Pancreas (tissue), 10 donors: Measurements from ENCODE around the gene MAP7D2. TPM values are rescaled to one million over a fixed set of nuclear protein-coding genes. Genes with fewer than 3 reads are reported as not detected.

ENCODE experiments used
- ATAC-seq, 4 donors: fragments of 200-7000 bp; cut with Tn5 transposase; one replicate each; pipeline versions ENCODE4 v1.8.0 to v1.9.1; 2020; ENCODE audit warnings: mild to moderate bottlenecking in 4 of 4, moderate library complexity in 4 of 4
- DNase-seq, 6 donors: peaks; one replicate each; pipeline ENCODE4 v3.0.0-alpha.2; 2020
- FAIRE-seq: peaks from 2 replicates; lab custom pipeline; 2012; peaks lifted over from hg19 to GRCh38; lab: Jason Lieb, UNC
- H3K27ac ChIP-seq, 4 donors: fragments of 200-600 bp; sonication (generic); 1 replicate in 3 of 4; 2 replicates in 1 of 4; pipeline versions ENCODE4 v1.5.0 to v1.8.0; 2020
- H3K27me3 ChIP-seq, 4 donors: fragments of 200-600 bp; one replicate each; pipeline ENCODE4 v1.8.0; 2021
- H3K36me3 ChIP-seq, 3 donors: fragments of 200-600 bp; sonication (generic) in 1 of 3; one replicate each; pipeline versions ENCODE4 v1.5.0 to v1.8.0; 2020 to 2021
- H3K4me1 ChIP-seq, 3 donors: fragments of 200-600 bp; one replicate each; pipeline ENCODE4 v1.8.0; 2021
- H3K4me3 ChIP-seq, 4 donors: fragments of 200-600 bp; sonication (generic) in 2 of 4; one replicate each; pipeline versions ENCODE4 v1.5.0 to v1.8.0; 2020 to 2021
- H3K9me3 ChIP-seq, 4 donors: fragments of 200-600 bp; one replicate each; pipeline ENCODE4 v1.8.0; 2021
- WGBS, 2 donors: extraction: QIAGEN DNeasy Blood & Tissue Kit; methylation state at CpG; one replicate each; pipeline ENCODE4 v1.1.7; 2013; 5-methylcytosine and 5-hydroxymethylcytosine counted together
- intact Hi-C, 3 donors: fragments of 100-400 bp; cut with DNase I; formaldehyde crosslinking; loops; one replicate each; pipeline versions ENCODE4 v1.11.1 to v1.14.2; 2022
- polyA plus RNA-seq, 2 donors: library from polyadenylated mRNA; stranded (reverse); fragments of 200-250 nt; gene quantifications; one replicate each; pipeline ENCODE4 v1.2.3, GENCODE V29; 2013
- total RNA-seq, 6 donors: library from RNA; stranded (reverse); fragmentation: NEBNext Ultra II Directional in 4 of 6; extraction: Animal tissue kit (Norgen Biotek cat#: 25700) in 4 of 6; gene quantifications; one replicate each; pipeline versions ENCODE4 v1.2.1 to v1.2.4, GENCODE V29; 2021 to 2023
- TF ChIP-seq, protein P1 (sequence below), 4 donors: fragments of 200-600 bp; sonication (generic) in 3 of 4; IDR thresholded peaks; one replicate each; pipeline versions ENCODE4 v1.5.0 to v1.8.0; 2021; ENCODE audit warnings: antibody characterized with exemption in 4 of 4
- donor health status: healthy with polysubstance abuse.
- donor health status: DM: no; HTN: no; CAD: no; lungs with moderate emphysema.
- donor health status: DM: no; HTN: no; CAD: no.
- donor health status: control.
- donor health status: control.
- donor health status: Bipolar disorder and iron deficiency.
- donor health status: DM: yes; HTN: yes; CAD: no.
- donor health status: DM: no; HTN: no; CAD: no.
- donor health status: DM: no; HTN: no; CAD: no.
- donor health status: DM: yes; HTN: yes; CAD: no.

Gene MAP7D2
- total and polyA plus RNA-seq, 8 donors: 0.09 to 3.6 (median 0.70) TPM

DNA sequence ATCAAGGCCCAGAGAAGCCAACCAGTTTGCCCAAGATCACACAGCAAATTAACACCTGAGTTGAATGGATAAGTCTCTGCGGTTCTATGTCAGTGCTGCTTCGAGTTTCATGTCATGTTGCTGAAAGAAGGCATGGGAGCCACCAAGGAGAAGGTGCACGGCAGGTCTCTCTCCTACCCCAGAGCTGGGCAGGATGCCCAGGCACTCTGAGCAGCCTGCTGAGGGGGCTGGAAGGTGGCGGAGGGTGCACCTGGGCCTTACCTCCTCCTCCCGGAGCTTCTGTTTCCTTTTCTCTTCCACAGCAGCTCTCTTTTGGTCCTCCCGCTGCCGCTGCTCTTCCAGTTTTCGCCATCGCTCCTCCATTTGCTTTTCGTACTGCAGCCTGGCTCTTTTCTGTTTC is 53.6 kb downstream of the MAP7D2 start:
- no peak overlapping the region for H3K27ac ChIP-seq
- intact Hi-C loops: no loop called here
- FAIRE-seq (no peak), DNase-seq (no peak), ATAC-seq (no peak)
- WGBS, 2 donors: 87 to 92% methylated on average over 10 of the region's 10 CpGs
- TF ChIP-seq, protein P1, sequence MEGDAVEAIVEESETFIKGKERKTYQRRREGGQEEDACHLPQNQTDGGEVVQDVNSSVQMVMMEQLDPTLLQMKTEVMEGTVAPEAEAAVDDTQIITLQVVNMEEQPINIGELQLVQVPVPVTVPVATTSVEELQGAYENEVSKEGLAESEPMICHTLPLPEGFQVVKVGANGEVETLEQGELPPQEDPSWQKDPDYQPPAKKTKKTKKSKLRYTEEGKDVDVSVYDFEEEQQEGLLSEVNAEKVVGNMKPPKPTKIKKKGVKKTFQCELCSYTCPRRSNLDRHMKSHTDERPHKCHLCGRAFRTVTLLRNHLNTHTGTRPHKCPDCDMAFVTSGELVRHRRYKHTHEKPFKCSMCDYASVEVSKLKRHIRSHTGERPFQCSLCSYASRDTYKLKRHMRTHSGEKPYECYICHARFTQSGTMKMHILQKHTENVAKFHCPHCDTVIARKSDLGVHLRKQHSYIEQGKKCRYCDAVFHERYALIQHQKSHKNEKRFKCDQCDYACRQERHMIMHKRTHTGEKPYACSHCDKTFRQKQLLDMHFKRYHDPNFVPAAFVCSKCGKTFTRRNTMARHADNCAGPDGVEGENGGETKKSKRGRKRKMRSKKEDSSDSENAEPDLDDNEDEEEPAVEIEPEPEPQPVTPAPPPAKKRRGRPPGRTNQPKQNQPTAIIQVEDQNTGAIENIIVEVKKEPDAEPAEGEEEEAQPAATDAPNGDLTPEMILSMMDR (IDR thresholded peaks at IDR 0.05): no peak
- no peaks in the 10 kb centered on the region for H3K36me3 ChIP-seq
- H3K9me3 ChIP-seq: no peaks in the 10 kb centered on the region
- H3K4me3 ChIP-seq: no peak overlapping the region
- H3K27me3 ChIP-seq: no peaks in the 10 kb centered on the region
- no peaks in the 10 kb centered on the region for H3K4me1 ChIP-seq

- no peaks in the 10 kb centered on the region for H3K9me3 ChIP-seq
- H3K36me3 ChIP-seq: no peaks in the 10 kb centered on the region
- intact Hi-C loops: no loop called here
- H3K4me1 ChIP-seq: no peaks in the 10 kb centered on the region
- FAIRE-seq (no peak), ATAC-seq (peak in 2 of 4 donors; percentile 23 to 77), DNase-seq (no peak)
- no peaks in the 10 kb centered on the region for H3K27me3 ChIP-seq
- TF ChIP-seq, protein P1 (IDR thresholded peaks at IDR 0.05): no peak
- no peak overlapping the region for H3K27ac ChIP-seq
- H3K4me3 ChIP-seq: no peak overlapping the region
- WGBS, 2 donors: 8 to 26% methylated on average over 1 of the region's 1 CpG
Observed at GRCh38 chrX:20061855-20062254, 54.9 kb downstream of the MAP7D2 start.

- WGBS, 2 donors: 81 to 91% methylated on average over 5 of the region's 5 CpGs
- DNase-seq (peak in 1 of 6 donors; percentile 30), ATAC-seq (peak in 1 of 4 donors; percentile 24), FAIRE-seq (no peak)
- Histone ChIP-seq H3K4me1 (no peaks in the 10 kb centered on the region), H3K27me3 (no peaks in the 10 kb centered on the region), H3K36me3 (no peaks in the 10 kb centered on the region), H3K4me3 (no peak overlapping the region), H3K9me3 (no peaks in the 10 kb centered on the region), H3K27ac (no peak overlapping the region)
- TF ChIP-seq, protein P1 (IDR thresholded peaks at IDR 0.05): no peak
- intact Hi-C loops: no loop called here
Observed at GRCh38 chrX:20060961-20061748, 55.6 kb downstream of the MAP7D2 start.

- DNase-seq (no peak), FAIRE-seq (no peak), ATAC-seq (no peak)
- TF ChIP-seq, protein P1 (IDR thresholded peaks at IDR 0.05): no peak
- H3K36me3 ChIP-seq: no peaks in the 10 kb centered on the region
- no peaks in the 10 kb centered on the region for H3K9me3 ChIP-seq
- H3K27me3 ChIP-seq: no peaks in the 10 kb centered on the region
- no peak overlapping the region for H3K27ac ChIP-seq
- intact Hi-C loops: no loop called here
- H3K4me3 ChIP-seq: no peak overlapping the region
- H3K4me1 ChIP-seq: no peaks in the 10 kb centered on the region
- 73 to 78% methylated on average over 5 of the region's 5 CpGs for WGBS, 2 donors
Observed at GRCh38 chrX:20059467-20060128, 57.1 kb downstream of the MAP7D2 start.

- TF ChIP-seq, protein P1 (IDR thresholded peaks at IDR 0.05): no peak
- intact Hi-C loops: no loop called here
- H3K4me3 ChIP-seq: no peak overlapping the region
- peak; percentile 29 for FAIRE-seq
- no peaks in the 10 kb centered on the region for H3K9me3 ChIP-seq
- H3K27ac ChIP-seq: no peak overlapping the region
- no peaks in the 10 kb centered on the region for H3K27me3 ChIP-seq
- ATAC-seq: no peak
- WGBS, 2 donors: 68 to 73% methylated on average over 4 of the region's 4 CpGs
- DNase-seq: no peak
- H3K4me1 ChIP-seq: no peaks in the 10 kb centered on the region
- H3K36me3 ChIP-seq: no peaks in the 10 kb centered on the region
Observed at GRCh38 chrX:20057479-20057878, 59.2 kb downstream of the MAP7D2 start.
